Measurements from ENCODE around the gene SLF2. TPM values are rescaled to one million over a fixed set of nuclear protein-coding genes. Genes with fewer than 3 reads are reported as not detected.

Gene SLF2
- total and polyA plus RNA-seq, 10 donors, result 11.5 to 90.9 (median 46.8) TPM

GRCh38 chr10:100977436-100977835 is 64.7 kb downstream of the SLF2 start:
- TF ChIP-seq, protein P1, sequence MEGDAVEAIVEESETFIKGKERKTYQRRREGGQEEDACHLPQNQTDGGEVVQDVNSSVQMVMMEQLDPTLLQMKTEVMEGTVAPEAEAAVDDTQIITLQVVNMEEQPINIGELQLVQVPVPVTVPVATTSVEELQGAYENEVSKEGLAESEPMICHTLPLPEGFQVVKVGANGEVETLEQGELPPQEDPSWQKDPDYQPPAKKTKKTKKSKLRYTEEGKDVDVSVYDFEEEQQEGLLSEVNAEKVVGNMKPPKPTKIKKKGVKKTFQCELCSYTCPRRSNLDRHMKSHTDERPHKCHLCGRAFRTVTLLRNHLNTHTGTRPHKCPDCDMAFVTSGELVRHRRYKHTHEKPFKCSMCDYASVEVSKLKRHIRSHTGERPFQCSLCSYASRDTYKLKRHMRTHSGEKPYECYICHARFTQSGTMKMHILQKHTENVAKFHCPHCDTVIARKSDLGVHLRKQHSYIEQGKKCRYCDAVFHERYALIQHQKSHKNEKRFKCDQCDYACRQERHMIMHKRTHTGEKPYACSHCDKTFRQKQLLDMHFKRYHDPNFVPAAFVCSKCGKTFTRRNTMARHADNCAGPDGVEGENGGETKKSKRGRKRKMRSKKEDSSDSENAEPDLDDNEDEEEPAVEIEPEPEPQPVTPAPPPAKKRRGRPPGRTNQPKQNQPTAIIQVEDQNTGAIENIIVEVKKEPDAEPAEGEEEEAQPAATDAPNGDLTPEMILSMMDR (IDR thresholded peaks at IDR 0.05 in 8 of 11, conservative IDR thresholded peaks at IDR 0.05 in 3 of 11), result no peak
- TF ChIP-seq POLR2A (IDR thresholded peaks at IDR 0.05), result no peak
- TF ChIP-seq POLR2AphosphoS5 (IDR thresholded peaks at IDR 0.05), result no peak
- Histone ChIP-seq H3K4me3 (no peak overlapping the region), H3K27me3 (replicated peaks in 1 of 7) (no peaks in the 10 kb centered on the region), H3K9me3 (no peaks in the 10 kb centered on the region), H3K27ac (no peak overlapping the region), H3K36me3 (peaks cover 0 to 51% (median 21%) of the 10 kb centered on the region in 6 donors), H3K4me1 (no peaks in the 10 kb centered on the region)
- intact Hi-C loops (cut with DNase I; ENCODE audit: low total_unique reads), result no loop called here
- peak; percentile 45 for DNase-seq
- WGBS, 5 donors, result 85 to 91% (median 86%) methylated on average over 5 to 6 of the region's 6 CpGs

DNA sequence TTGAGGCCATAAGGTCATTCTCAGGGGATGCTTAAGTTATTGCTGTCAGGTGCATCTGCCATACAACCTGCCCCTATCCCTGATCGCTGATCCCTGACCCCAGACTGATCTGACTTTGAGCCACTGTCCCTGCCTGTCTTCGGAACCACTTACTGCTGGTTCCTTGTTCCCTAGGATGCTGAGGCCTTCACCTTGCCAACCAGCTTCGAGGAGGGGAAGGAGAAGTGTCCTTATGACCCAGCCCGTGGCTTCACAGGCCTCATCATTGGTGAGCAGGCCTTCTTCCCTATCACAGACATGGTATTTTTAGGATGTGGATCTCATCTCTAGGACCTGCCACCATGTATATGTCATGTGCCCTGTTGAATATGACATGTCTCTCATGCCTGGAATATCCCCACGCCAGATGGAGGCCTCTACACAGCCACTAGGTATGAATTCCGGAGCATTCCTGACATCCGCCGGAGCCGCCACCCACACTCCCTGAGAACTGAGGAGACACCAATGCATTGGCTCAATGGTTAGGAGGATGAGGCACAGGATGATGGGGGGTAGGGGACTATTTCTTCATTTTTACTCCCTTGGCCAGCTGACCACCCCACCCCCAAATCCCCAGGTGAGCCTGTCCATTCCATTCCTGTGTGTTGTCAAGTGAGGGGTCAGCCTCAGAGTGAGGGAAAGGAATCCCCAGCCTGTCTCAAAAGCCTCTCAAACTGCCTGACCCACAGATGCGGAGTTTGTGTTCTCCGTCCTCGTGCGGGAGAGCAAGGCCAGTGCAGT is 65.5 kb downstream of the SLF2 start:
- Histone ChIP-seq H3K4me1 (no peaks in the 10 kb centered on the region), H3K36me3 (peaks cover 0 to 60% (median 24%) of the 10 kb centered on the region in 6 donors), H3K9me3 (no peaks in the 10 kb centered on the region), H3K4me3 (no peak overlapping the region), H3K27ac (no peak overlapping the region), H3K27me3 (replicated peaks in 1 of 7) (no peaks in the 10 kb centered on the region)
- intact Hi-C loops (cut with DNase I; ENCODE audit: low total_unique reads), result no loop called here
- TF ChIP-seq POLR2AphosphoS5 (IDR thresholded peaks at IDR 0.05) (no peak), POLR2A (IDR thresholded peaks at IDR 0.05) (no peak)
- TF ChIP-seq, protein P1 (IDR thresholded peaks at IDR 0.05 in 8 of 11, conservative IDR thresholded peaks at IDR 0.05 in 3 of 11), result no peak
- DNase-seq, result peak; percentile 42
- WGBS, 5 donors, result 88 to 91% (median 90%) methylated on average over 13 of the region's 13 CpGs

DNA sequence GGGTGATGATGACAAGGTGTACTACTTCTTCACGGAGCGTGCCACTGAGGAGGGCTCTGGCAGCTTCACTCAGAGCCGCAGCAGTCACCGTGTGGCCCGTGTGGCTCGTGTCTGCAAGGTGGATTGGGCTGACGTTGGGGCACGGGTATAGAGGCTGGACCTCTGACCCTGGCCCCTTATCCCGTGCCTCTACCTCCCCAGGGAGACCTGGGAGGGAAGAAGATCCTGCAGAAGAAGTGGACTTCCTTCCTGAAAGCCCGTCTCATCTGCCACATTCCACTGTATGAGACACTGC is 66.1 kb downstream of the SLF2 start:
- peak; percentile 69 for DNase-seq
- Histone ChIP-seq H3K9me3 (no peaks in the 10 kb centered on the region), H3K27ac (no peak overlapping the region), H3K4me3 (no peak overlapping the region), H3K4me1 (no peaks in the 10 kb centered on the region), H3K27me3 (replicated peaks in 1 of 7) (no peaks in the 10 kb centered on the region), H3K36me3 (peaks cover 0 to 65% (median 28%) of the 10 kb centered on the region in 6 donors)
- WGBS, 5 donors, result 81 to 93% (median 86%) methylated on average over 3 to 10 of the region's 10 CpGs
- TF ChIP-seq POLR2AphosphoS5 (IDR thresholded peaks at IDR 0.05) (peak in 1 of 3 donors; percentile 51), POLR2A (IDR thresholded peaks at IDR 0.05) (no peak)
- TF ChIP-seq, protein P1 (IDR thresholded peaks at IDR 0.05 in 8 of 11, conservative IDR thresholded peaks at IDR 0.05 in 3 of 11), result no peak
- intact Hi-C loops (cut with DNase I; ENCODE audit: low total_unique reads), result no loop called here

DNA sequence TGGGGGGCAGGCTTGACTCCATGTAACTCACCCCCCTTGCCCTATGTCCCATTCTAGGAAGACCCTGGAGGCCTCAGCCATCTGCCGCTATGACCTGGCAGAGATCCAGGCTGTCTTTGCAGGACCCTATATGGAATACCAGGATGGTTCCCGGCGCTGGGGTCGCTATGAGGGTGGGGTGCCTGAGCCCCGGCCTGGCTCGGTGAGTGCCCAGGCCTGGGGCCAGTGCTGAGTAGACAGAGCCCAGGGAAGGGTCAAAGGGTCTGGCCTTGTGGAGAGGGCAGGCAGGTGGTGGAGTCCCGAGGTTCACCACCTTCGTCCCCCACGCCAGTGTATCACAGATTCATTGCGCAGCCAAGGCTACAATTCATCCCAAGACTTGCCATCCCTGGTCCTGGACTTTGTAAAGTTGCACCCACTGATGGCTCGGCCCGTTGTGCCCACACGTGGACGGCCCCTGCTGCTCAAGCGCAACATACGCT is 67.1 kb downstream of the SLF2 start:
- TF ChIP-seq POLR2A (IDR thresholded peaks at IDR 0.05), result no peak
- peak in 1 of 3 donors; percentile 7 for TF ChIP-seq POLR2AphosphoS5 (IDR thresholded peaks at IDR 0.05)
- Histone ChIP-seq H3K4me1 (no peaks in the 10 kb centered on the region), H3K36me3 (peaks cover 0 to 71% (median 29%) of the 10 kb centered on the region in 6 donors), H3K4me3 (no peak overlapping the region), H3K9me3 (no peaks in the 10 kb centered on the region), H3K27ac (no peak overlapping the region), H3K27me3 (replicated peaks in 1 of 7) (no peaks in the 10 kb centered on the region)
- intact Hi-C loops (cut with DNase I; ENCODE audit: low total_unique reads), result no loop called here
- DNase-seq, result peak; percentile 56
- 93 to 98% (median 95%) methylated on average over 9 to 16 of the region's 16 CpGs for WGBS, 5 donors
